A673 (cell line): ENCODE data around the gene LCLAT1.
"Not testable (repeated sequence)": the region's sequence is repeated elsewhere in the genome, so short reads cannot be mapped to it uniquely, and the experiment has no call there.

Experiments used
- CTCF ChIP-seq: fragments of 300-800, 200-600 bp; sonication (generic); conservative IDR thresholded peaks from 2 replicates; pipeline ENCODE4 v1.5.1; 2017; ENCODE audit warnings: low read depth, mild to moderate bottlenecking, antibody characterized with exemption, low read length, moderate library complexity, mixed read lengths
- EZH2 ChIP-seq: fragments of 200-600 bp; sonication (generic); IDR thresholded peaks from 2 replicates; pipeline ENCODE4 v1.6.1; 2017; ENCODE audit warnings: borderline replicate concordance, low read depth, mild to moderate bottlenecking, mixed read lengths, antibody characterized with exemption, low read length; ENCODE audit not compliant: poor library complexity, severe bottlenecking

GRCh38 chr2:30507460-30507859, 60.4 kb downstream of the LCLAT1 start:
- TF ChIP-seq CTCF, EZH2: not testable (repeated sequence)
